Peyer's patch (tissue), 4 donors: ENCODE measurements around the gene ECM1.

ENCODE experiments used
- CTCF ChIP-seq, 6 experiments: fragments of 450-650 bp in 4 of 6; fragments of 200-600 bp in 2 of 6; sonication (generic) in 1 of 6; IDR thresholded peaks; one replicate each; pipeline ENCODE4 v1.5.1; 2017 to 2019; ENCODE audit warnings: antibody characterized with exemption in 6 of 6, mild to moderate bottlenecking in 3 of 6, moderate library complexity in 1 of 6
- POLR2A ChIP-seq, 2 donors: fragments of 450-650 bp; IDR thresholded peaks; one replicate each; pipeline ENCODE4 v1.5.1; 2017; ENCODE audit warnings: antibody characterized with exemption in 2 of 2, mild to moderate bottlenecking in 2 of 2, moderate library complexity in 2 of 2

GRCh38 chr1:150472601-150473200 lies 35.2 kb upstream of the ECM1 start:
- TF ChIP-seq CTCF (IDR thresholded peaks at IDR 0.05) (no peak), POLR2A (IDR thresholded peaks at IDR 0.05) (no peak)
